GM12878 (cell line): Measurements from ENCODE around the gene RAP1GDS1.

Experiments used
- CEBPB ChIP-seq, 2 experiments: fragments of 150-350 bp in 1 of 2; IDR thresholded peaks; 2 replicates each; pipeline ENCODE4 v1.6.1; 2012 to 2014; ENCODE audit warnings: low read depth in 2 of 2, low read length in 2 of 2, borderline replicate concordance in 1 of 2, inconsistent platforms in 1 of 2
- CTCF ChIP-seq, 3 experiments: IDR thresholded peaks in 2 of 3; conservative IDR thresholded peaks in 1 of 3; 2 replicates each; pipeline ENCODE4 v1.5.1; 2011; ENCODE audit warnings: low read depth in 3 of 3, low read length in 3 of 3, mild to moderate bottlenecking in 3 of 3, control low read depth in 2 of 3, moderate library complexity in 2 of 3, inconsistent platforms in 1 of 3, mixed read lengths in 1 of 3; ENCODE audit not compliant: control insufficient read depth in 2 of 3, insufficient read depth in 1 of 3; ENCODE audit errors: extremely low read depth in 1 of 3
- ZBED1 ChIP-seq: IDR thresholded peaks from 2 replicates; pipeline ENCODE4 v1.6.1; 2016; ENCODE audit warnings: borderline replicate concordance
- ZNF384 ChIP-seq: IDR thresholded peaks from 2 replicates; pipeline ENCODE4 v1.6.1; 2012; ENCODE audit warnings: low read depth, mild to moderate bottlenecking, low read length, improper control_type of control experiment, borderline replicate concordance

GRCh38 chr4:98469771-98470170 lies 208.6 kb downstream of the RAP1GDS1 start:
- no peak for TF ChIP-seq ZBED1
- TF ChIP-seq ZNF384, result no peak
- TF ChIP-seq CEBPB (IDR thresholded peaks at IDR 0.05; ENCODE audit: borderline replicate concordance in 1 of 2, low read depth in 2 of 2, low read length in 2 of 2), result no peak
- no peak for TF ChIP-seq CTCF (IDR thresholded peaks at IDR 0.05 in 2 of 3, conservative IDR thresholded peaks at IDR 0.05 in 1 of 3; ENCODE audit: control insufficient read depth in 2 of 3, extremely low read depth in 1 of 3, insufficient read depth in 1 of 3, low read depth in 3 of 3, low read length in 3 of 3)
